HG03558 (cell line): ENCODE data around the gene GRID2IP.

ENCODE experiments used
- ATAC-seq: cut with Tn5 transposase; IDR thresholded peaks from one replicate; pipeline ENCODE4 v1.9.1; 2021; ENCODE audit warnings: moderate number of reproducible peaks; ENCODE audit not compliant: unreplicated experiment; ENCODE audit errors: extremely low read depth

Gene GRID2IP

GRCh38 chr7:6563936-6564770, 12.9 kb upstream of the GRID2IP start:
- ATAC-seq = no peak

GRCh38 chr7:6562106-6562505, 10.8 kb upstream of the GRID2IP start:
- ATAC-seq = no peak

GRCh38 chr7:6559896-6560295, 8.6 kb upstream of the GRID2IP start:
- no peak for ATAC-seq

GRCh38 chr7:6558837-6559236, 7.6 kb upstream of the GRID2IP start:
- ATAC-seq = no peak

GRCh38 chr7:6556196-6556595, 4.9 kb upstream of the GRID2IP start:
- no peak for ATAC-seq

GRCh38 chr7:6554848-6555247, 3.6 kb upstream of the GRID2IP start:
- no peak for ATAC-seq

GRCh38 chr7:6553448-6554044, 2.3 kb upstream of the GRID2IP start:
- ATAC-seq = no peak

GRCh38 chr7:6547400-6547799, 3.9 kb downstream of the GRID2IP start:
- ATAC-seq = no peak

GRCh38 chr7:6546498-6547251, 4.6 kb downstream of the GRID2IP start:
- ATAC-seq = no peak

GRCh38 chr7:6545398-6546126, 5.7 kb downstream of the GRID2IP start:
- no peak for ATAC-seq

GRCh38 chr7:6542368-6542767, 8.9 kb downstream of the GRID2IP start:
- no peak for ATAC-seq

GRCh38 chr7:6536262-6537260, 14.7 kb downstream of the GRID2IP start:
- ATAC-seq = no peak

GRCh38 chr7:6533893-6534495, 17.3 kb downstream of the GRID2IP start:
- ATAC-seq = no peak

GRCh38 chr7:6532516-6532915, 18.7 kb downstream of the GRID2IP start:
- no peak for ATAC-seq

GRCh38 chr7:6531492-6532279, 19.6 kb downstream of the GRID2IP start:
- no peak for ATAC-seq

- ATAC-seq = no peak
Observed at GRCh38 chr7:6530626-6531491, 20.4 kb downstream of the GRID2IP start.

- no peak for ATAC-seq
Observed at GRCh38 chr7:6529643-6530042, 21.6 kb downstream of the GRID2IP start.
